ENCODE results near the gene EGLN3. TPM values are rescaled to one million over a fixed set of nuclear protein-coding genes. Genes with fewer than 3 reads are reported as not detected.
"Not testable (repeated sequence)": the region's sequence is repeated elsewhere in the genome, so short reads cannot be mapped to it uniquely, and the experiment has no call there.

EGLN3 gene
- total RNA-seq, 2 experiments from 2014 or later, result 3.5 to 4.2 TPM

DNA sequence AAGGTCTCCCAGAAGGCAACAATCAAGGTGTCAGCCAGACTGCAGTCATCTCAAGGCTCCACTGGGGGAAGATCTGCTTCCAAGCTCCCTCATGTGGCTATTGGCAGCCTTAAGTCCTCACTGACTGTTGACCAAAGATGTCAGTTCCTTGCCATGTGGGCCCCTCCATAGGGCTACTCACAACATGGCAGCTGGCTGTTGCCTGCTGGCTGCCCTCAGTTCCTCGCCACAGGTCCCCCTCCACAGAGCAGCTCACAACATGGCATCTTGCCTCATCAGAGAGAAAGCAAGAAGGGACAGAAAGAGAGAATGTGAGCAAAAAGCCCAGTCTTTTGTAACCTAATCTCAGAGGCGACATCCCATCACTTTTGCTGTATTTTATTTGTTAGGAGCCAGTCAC, 34.4 kb upstream of the EGLN3 start:
- Mint-ChIP-seq H3K4me1 (ENCODE audit: low read depth) (peaks cover 4% of the 10 kb centered on the region), H3K27me3 (no peaks in the 10 kb centered on the region), H3K4me3 (no peak overlapping the region), H3K27ac (no peak overlapping the region), H3K9me3 (peaks cover 4% of the 10 kb centered on the region), H3K36me3 (ENCODE audit: low read depth) (peaks cover 5% of the 10 kb centered on the region)
- TF ChIP-seq, protein P1, sequence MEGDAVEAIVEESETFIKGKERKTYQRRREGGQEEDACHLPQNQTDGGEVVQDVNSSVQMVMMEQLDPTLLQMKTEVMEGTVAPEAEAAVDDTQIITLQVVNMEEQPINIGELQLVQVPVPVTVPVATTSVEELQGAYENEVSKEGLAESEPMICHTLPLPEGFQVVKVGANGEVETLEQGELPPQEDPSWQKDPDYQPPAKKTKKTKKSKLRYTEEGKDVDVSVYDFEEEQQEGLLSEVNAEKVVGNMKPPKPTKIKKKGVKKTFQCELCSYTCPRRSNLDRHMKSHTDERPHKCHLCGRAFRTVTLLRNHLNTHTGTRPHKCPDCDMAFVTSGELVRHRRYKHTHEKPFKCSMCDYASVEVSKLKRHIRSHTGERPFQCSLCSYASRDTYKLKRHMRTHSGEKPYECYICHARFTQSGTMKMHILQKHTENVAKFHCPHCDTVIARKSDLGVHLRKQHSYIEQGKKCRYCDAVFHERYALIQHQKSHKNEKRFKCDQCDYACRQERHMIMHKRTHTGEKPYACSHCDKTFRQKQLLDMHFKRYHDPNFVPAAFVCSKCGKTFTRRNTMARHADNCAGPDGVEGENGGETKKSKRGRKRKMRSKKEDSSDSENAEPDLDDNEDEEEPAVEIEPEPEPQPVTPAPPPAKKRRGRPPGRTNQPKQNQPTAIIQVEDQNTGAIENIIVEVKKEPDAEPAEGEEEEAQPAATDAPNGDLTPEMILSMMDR (IDR thresholded peaks at IDR 0.05), result no peak
- DNase-seq (no peak), ATAC-seq (no peak)
- intact Hi-C loops (cut with micrococcal nuclease), result no loop called here
- CTCF ChIA-PET, result interaction anchor here (0.8 to 1.4 kb wide), 2 partner anchors 113 to 339 kb away, joined by 3 read pairs; no protein-coding TSS in a partner anchor
- POLR2A ChIA-PET, result no interaction called here

- CTCF ChIA-PET, result interaction anchor here (1.3 kb wide), 1 partner anchor 119 kb away, joined by 4 read pairs; no protein-coding TSS in a partner anchor
- TF ChIP-seq, protein P1 (IDR thresholded peaks at IDR 0.05), result no peak
- ATAC-seq, result no peak
Observed at GRCh38 chr14:33979613-33980276, 28.9 kb upstream of the EGLN3 start.

GRCh38 chr14:33978892-33979612, 28.2 kb upstream of the EGLN3 start:
- intact Hi-C loops (cut with micrococcal nuclease), result no loop called here
- DNase-seq (no peak), ATAC-seq (no peak)
- H3K36me3 Mint-ChIP-seq (ENCODE audit: low read depth), result no peaks in the 10 kb centered on the region
- H3K9me3 Mint-ChIP-seq, result peaks cover 2% of the 10 kb centered on the region
- TF ChIP-seq, protein P1 (IDR thresholded peaks at IDR 0.05), result no peak
- POLR2A ChIA-PET, result interaction anchor here (0.7 kb wide), 1 partner anchor 122 kb away, joined by 3 read pairs; no protein-coding TSS in a partner anchor
- H3K27ac Mint-ChIP-seq, result no peak overlapping the region
- no peaks in the 10 kb centered on the region for H3K27me3 Mint-ChIP-seq
- H3K4me3 Mint-ChIP-seq, result no peak overlapping the region
- CTCF ChIA-PET, result interaction anchor here (1.3 kb wide), 1 partner anchor 120 kb away, joined by 4 read pairs; no protein-coding TSS in a partner anchor
- H3K4me1 Mint-ChIP-seq (ENCODE audit: low read depth), result peaks cover 7% of the 10 kb centered on the region

More at GRCh38 chr14:33979613-33980276, 28.9 kb upstream of the EGLN3 start:
- H3K27me3 Mint-ChIP-seq, result no peaks in the 10 kb centered on the region
- H3K9me3 Mint-ChIP-seq, result peaks cover 2% of the 10 kb centered on the region
- no peak overlapping the region for H3K4me3 Mint-ChIP-seq
- intact Hi-C loops (cut with micrococcal nuclease), result no loop called here
- no peak for DNase-seq
- H3K27ac Mint-ChIP-seq, result no peak overlapping the region
- POLR2A ChIA-PET, result no interaction called here
- no peaks in the 10 kb centered on the region for H3K36me3 Mint-ChIP-seq (ENCODE audit: low read depth)
- peaks cover 7% of the 10 kb centered on the region for H3K4me1 Mint-ChIP-seq (ENCODE audit: low read depth)

- H3K4me3 Mint-ChIP-seq, result no peak overlapping the region
- no peak for DNase-seq
- H3K27ac Mint-ChIP-seq, result no peak overlapping the region
- no peak for ATAC-seq
- ChIA-PET POLR2A (no interaction called here), CTCF (no interaction called here)
- TF ChIP-seq, protein P1 (IDR thresholded peaks at IDR 0.05), result no peak
- no peaks in the 10 kb centered on the region for H3K36me3 Mint-ChIP-seq (ENCODE audit: low read depth)
- intact Hi-C loops (cut with micrococcal nuclease), result no loop called here
- H3K4me1 Mint-ChIP-seq (ENCODE audit: low read depth), result no peaks in the 10 kb centered on the region
- peaks cover 7% of the 10 kb centered on the region for H3K9me3 Mint-ChIP-seq
- H3K27me3 Mint-ChIP-seq, result no peaks in the 10 kb centered on the region
Observed at GRCh38 chr14:33972583-33973081, 21.8 kb upstream of the EGLN3 start.

DNA sequence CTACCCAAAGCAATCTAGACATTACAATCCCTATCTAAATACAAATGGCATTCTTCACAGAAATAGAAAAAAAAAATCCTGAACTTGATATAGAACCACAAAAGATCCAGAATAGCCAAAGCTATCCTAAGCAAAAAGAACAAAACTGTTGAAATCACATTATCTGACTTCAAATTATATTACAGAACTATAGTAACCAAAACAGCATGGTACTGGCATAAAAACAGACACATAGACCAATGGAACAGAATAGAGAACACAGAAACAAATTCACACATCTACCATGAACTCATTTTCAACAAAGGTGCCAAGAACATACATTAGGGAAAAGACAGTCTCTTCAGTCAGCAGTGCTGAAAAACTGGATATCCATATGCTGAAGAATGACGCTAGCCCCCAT, 19.0 kb upstream of the EGLN3 start:
- DNase-seq; H3K27ac Mint-ChIP-seq; H3K4me3 Mint-ChIP-seq; CTCF ChIA-PET; ATAC-seq; H3K4me1 Mint-ChIP-seq (ENCODE audit: low read depth); POLR2A ChIA-PET; H3K27me3 Mint-ChIP-seq; intact Hi-C loops (cut with micrococcal nuclease); H3K9me3 Mint-ChIP-seq; H3K36me3 Mint-ChIP-seq (ENCODE audit: low read depth): not testable (repeated sequence)

Measured in activated CD8-positive, alpha-beta T cell treated with anti-CD3 and anti-CD28 coated beads for 36 hours (primary cell).